AG09309 (cell line): ENCODE data around the gene PLXNB1.

ENCODE experiments used
- DNase-seq: peaks from one replicate; pipeline ENCODE4 v3.0.0-alpha.2; 2010; ENCODE audit warnings: low read depth
- H3K4me3 ChIP-seq: 2 replicates; pipeline ENCODE4 v1.5.1; 2011; ENCODE audit warnings: mild to moderate bottlenecking, low read depth, low read length, moderate library complexity; ENCODE audit not compliant: control insufficient read depth
- TF ChIP-seq, protein P1 (sequence below): IDR thresholded peaks from 2 replicates; pipeline ENCODE4 v1.5.1; 2011; ENCODE audit warnings: mild to moderate bottlenecking, low read depth, low read length, inconsistent platforms; ENCODE audit not compliant: insufficient read depth, control insufficient read depth; ENCODE audit errors: missing control alignments

PLXNB1 gene

DNA sequence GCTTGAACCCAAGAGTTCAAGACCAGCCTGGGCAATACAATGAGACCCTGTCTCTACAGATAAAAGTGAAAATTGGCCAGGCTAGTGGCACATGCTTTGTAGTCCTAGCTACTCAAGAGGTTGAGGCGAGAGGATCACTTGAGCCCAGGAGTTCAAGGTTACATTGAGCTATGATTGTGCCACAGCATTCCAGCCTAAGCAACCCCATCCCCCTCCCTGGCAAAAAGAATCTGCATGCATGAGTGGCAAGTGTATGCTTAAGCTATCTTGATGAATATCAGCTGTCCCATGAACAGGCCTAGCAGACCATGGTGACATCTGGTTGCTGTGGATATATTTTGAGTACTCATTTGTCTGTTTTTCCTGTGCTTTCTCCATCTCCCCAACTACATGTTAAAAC is 21.4 kb upstream of the PLXNB1 start:
- no peak overlapping the region for H3K4me3 ChIP-seq
- TF ChIP-seq, protein P1, sequence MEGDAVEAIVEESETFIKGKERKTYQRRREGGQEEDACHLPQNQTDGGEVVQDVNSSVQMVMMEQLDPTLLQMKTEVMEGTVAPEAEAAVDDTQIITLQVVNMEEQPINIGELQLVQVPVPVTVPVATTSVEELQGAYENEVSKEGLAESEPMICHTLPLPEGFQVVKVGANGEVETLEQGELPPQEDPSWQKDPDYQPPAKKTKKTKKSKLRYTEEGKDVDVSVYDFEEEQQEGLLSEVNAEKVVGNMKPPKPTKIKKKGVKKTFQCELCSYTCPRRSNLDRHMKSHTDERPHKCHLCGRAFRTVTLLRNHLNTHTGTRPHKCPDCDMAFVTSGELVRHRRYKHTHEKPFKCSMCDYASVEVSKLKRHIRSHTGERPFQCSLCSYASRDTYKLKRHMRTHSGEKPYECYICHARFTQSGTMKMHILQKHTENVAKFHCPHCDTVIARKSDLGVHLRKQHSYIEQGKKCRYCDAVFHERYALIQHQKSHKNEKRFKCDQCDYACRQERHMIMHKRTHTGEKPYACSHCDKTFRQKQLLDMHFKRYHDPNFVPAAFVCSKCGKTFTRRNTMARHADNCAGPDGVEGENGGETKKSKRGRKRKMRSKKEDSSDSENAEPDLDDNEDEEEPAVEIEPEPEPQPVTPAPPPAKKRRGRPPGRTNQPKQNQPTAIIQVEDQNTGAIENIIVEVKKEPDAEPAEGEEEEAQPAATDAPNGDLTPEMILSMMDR, result no peak
- DNase-seq, result no peak

DNA sequence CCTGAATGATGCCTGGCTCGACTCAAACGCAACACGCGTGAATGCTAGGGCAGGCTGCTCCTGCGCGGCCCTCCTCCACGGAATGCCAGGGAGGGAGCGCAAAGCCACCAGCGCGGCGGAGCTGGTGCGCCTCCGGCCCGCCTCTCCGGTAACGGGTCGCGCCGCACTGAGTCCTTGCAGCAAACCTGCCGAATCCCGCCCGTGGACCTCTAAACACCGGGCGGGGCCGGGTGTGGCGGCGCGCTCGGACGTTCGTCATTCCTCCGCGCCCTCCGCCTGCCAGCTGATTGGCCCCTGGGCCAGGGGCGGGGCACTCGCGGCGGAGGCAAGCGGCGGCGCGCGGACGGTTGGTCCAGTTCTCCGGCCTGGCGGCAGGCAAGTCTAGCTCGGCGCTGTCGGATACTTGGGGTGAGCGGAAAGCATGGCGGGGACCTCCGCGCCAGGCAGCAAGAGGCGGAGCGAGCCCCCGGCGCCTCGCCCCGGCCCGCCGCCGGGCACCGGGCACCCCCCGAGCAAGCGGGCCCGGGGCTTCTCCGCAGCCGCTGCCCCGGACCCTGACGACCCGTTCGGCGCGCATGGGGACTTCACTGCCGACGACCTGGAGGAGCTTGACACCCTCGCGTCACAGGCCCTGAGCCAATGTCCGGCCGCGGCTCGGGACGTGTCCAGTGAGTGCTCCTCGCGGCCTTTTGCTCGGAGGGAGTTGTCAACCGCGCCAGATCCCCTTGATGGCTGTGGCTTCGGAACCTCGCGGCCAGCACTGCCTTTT is 16.7 kb upstream of the PLXNB1 start, which contains the start of gene ATRIP:
ATRIP (plus strand) TSS at position 313 of the 769 bp plus-strand sequence; CDS start at position 422, 109 bp downstream.
- H3K4me3 ChIP-seq, result peak within 1 kb of the TSS; percentile 61
- TF ChIP-seq, protein P1, result no peak
- DNase-seq, result peak; percentile 35

DNA sequence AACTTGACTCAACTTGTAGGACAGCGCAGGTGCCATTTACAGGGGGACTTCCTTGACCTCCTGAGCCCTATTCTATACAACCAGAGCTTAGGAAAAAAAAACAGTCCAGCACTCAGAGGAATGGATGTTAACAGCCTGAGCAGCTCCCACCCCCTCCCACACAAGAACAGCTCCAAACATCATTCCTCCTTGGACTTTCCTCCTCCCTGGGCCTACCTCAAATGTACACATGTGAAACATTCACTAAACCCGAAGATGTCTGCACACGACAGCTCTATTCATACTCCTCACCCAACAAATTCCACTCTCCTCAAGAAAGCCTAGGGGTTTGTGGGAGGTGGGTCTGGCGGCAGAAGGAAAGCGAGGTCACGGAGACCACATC is 16.1 kb upstream of the PLXNB1 start:
- peak overlapping the region; percentile 61 for H3K4me3 ChIP-seq
- TF ChIP-seq, protein P1, result no peak
- DNase-seq, result no peak

DNA sequence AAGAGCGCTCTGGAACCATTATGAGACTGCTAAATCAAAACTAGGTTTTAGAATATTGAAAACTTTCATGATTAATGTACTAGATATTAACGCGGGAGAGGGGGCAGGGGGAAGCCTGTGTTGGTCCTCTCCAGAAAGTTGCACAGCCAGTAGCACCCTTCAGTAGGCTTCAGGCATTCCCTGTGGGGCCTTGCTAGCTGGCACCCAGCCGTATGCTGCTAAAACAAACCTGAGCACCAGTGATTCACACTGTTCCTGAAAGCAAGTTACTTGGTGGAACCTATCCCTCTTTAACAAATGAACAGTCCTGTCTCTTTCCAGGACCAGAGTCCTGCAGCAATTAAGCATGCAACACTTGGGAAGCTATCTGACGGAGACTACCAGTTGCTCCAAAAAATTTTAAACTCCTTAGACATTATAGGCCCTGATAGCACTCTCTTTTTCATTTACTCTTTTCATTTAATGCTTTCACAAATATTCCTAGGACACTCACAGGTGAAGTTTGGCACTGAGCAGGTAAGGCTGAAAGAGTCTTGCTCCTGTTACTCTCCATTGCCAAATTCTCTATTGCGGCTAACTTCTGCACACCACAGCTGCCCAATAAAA is 15.5 kb upstream of the PLXNB1 start:
- TF ChIP-seq, protein P1, result no peak
- DNase-seq, result no peak
- peak overlapping the region; percentile 61; the same call in 1 of the 2 replicates for H3K4me3 ChIP-seq

DNA sequence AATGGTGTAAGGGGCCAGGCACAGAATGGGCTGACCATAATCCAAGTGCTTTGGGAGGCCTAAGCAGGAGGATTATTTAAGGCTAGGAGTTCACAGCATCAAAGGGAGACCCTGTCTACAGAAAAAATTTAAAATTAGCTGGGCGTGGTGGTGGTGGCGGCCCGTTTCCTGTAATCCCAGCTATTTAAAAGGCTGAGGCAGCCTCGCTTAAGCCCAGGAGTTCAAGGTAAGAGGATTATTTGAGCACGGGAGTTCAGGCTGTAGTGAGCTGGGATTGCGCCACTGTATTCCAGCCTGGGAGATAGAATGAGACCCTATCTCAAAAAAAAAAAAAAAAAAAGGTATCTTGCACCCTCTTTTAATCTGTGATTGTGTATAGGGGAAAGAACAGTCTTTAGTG is 12.1 kb upstream of the PLXNB1 start:
- no peak overlapping the region for H3K4me3 ChIP-seq
- no peak for DNase-seq
- TF ChIP-seq, protein P1, result no peak

DNA sequence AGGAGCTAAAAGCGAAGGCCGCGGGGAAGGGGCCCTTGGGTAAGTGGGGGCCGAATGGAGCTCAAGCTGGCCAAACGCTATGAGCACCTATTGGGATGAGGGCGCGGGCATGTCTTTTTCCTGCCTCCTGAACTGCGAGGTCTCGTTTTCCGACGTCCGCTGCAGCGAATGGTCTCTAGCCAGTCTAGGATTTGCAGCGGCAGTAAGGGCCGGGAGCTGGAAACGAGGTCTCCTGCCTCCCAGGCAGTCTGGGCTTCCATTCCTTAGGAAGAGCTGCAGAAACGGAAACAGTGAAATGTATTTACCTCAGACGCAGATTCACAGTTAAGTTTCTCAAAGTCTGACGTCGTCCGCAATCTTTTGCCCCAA is 10.7 kb upstream of the PLXNB1 start:
- H3K4me3 ChIP-seq, result peak overlapping the region; percentile 98
- no peak for DNase-seq
- TF ChIP-seq, protein P1, result no peak
